ENCODE data around the gene IFITM1. TPM values are rescaled to one million over a fixed set of nuclear protein-coding genes. Genes with fewer than 3 reads are reported as not detected.
"Not testable (repeated sequence)": the region's sequence is repeated elsewhere in the genome, so short reads cannot be mapped to it uniquely, and the experiment has no call there.

Gene IFITM1
- total and polyA plus RNA-seq, 2 of the 4 experiments (the other 2 are of a cell fraction) = 24.2 to 68.9 TPM

GRCh38 chr11:346529-346928, 32.7 kb downstream of the IFITM1 start:
- CTCF ChIA-PET = no interaction called here
- Histone ChIP-seq H3K14ac (replicated peaks; ENCODE audit: low read depth, low read length) (no peak overlapping the region), H3K4me3 (ENCODE audit: insufficient read depth, low read depth, low read length) (no peak overlapping the region), H3K56ac (ENCODE audit: extremely low read depth, insufficient read depth, low read length) (no peak overlapping the region), H3K9me1 (ENCODE audit: insufficient read depth, low read length) (no peaks in the 10 kb centered on the region), H3K18ac (ENCODE audit: low read depth, low read length) (no peak overlapping the region), H2BK120ac (ENCODE audit: low read depth, low read length) (no peak overlapping the region), H2AK9ac (replicated peaks; ENCODE audit: low read depth, low read length, poor library complexity) (no peak overlapping the region), H3K4me2 (ENCODE audit: low read depth, low read length) (no peak overlapping the region), H2BK20ac (ENCODE audit: low read depth, low read length) (no peak overlapping the region), H2BK15ac (ENCODE audit: low read depth, low read length) (no peak overlapping the region), H3K79me1 (ENCODE audit: low read depth in 1 of 2, low read length in 2 of 2) (no peaks in the 10 kb centered on the region), H3K27ac (ENCODE audit: insufficient read depth, low read length) (no peak overlapping the region), H3K9me3 (ENCODE audit: control insufficient read depth, insufficient read depth, low read length) (no peaks in the 10 kb centered on the region), H3K4ac (ENCODE audit: low read depth, low read length) (no peak overlapping the region), H4K5ac (ENCODE audit: low read depth, low read length) (no peak overlapping the region), H4K20me1 (ENCODE audit: insufficient read depth, low read length) (no peaks in the 10 kb centered on the region), H2AK5ac (ENCODE audit: low read depth, low read length) (no peak overlapping the region), H3K36me3 (ENCODE audit: control insufficient read depth, insufficient read depth, low read length) (no peaks in the 10 kb centered on the region), H2AFZ (replicated peaks; ENCODE audit: low read length, poor library complexity) (no peak overlapping the region), H3K27me3 (ENCODE audit: control insufficient read depth, insufficient read depth, low read length) (peaks cover 5% of the 10 kb centered on the region; the same call in 1 of the 2 replicates), H4K8ac (ENCODE audit: low read depth in 2 of 2, low read length in 2 of 2) (no peak overlapping the region), H3K4me1 (ENCODE audit: control insufficient read depth, insufficient read depth, low read length) (no peaks in the 10 kb centered on the region), H3K23ac (ENCODE audit: low read depth, low read length) (no peak overlapping the region), H4K91ac (ENCODE audit: insufficient read depth, low read depth, low read length) (no peak overlapping the region), H2BK5ac (ENCODE audit: low read depth, low read length, poor library complexity, severe bottlenecking) (no peak overlapping the region), H3K9ac (ENCODE audit: low read depth, low read length) (no peak overlapping the region)
- no TSS peak for BruUV-seq (replicated peaks)
- intact Hi-C loops (cut with micrococcal nuclease) = no loop called here
- POLR2A ChIA-PET (ENCODE audit: unreplicated experiment) = no interaction called here
- no CpG with 5 or more reads among the region's 3 CpGs for WGBS, 2 experiments (ENCODE audit: extremely low coverage in 2 of 2, insufficient read length in 1 of 2)
- in situ Hi-C loops (cut with MboI; ENCODE audit: low sequenced_read_pairs) = no loop called here
- dilution Hi-C loops (cut with HindIII; ENCODE audit: low sequenced_read_pairs, unreplicated experiment) = no loop called here
- DNase-seq (no peak), ATAC-seq (ENCODE audit: low read depth) (no peak)
- TF ChIP-seq NFE2L2 (IDR thresholded peaks at IDR 0.05; ENCODE audit: low read depth, low read length) = no peak
- no peak for TF ChIP-seq RCOR1 (IDR thresholded peaks at IDR 0.05; ENCODE audit: insufficient replicate concordance, low read length)
- no peak for TF ChIP-seq ELK1 (IDR thresholded peaks at IDR 0.05; ENCODE audit: borderline replicate concordance, low read depth, low read length)
- TF ChIP-seq FOS (IDR thresholded peaks at IDR 0.05; ENCODE audit: low read depth, low read length) = no peak
- no peak for TF ChIP-seq MXI1 (IDR thresholded peaks at IDR 0.05; ENCODE audit: borderline replicate concordance, low read depth, low read length)

- ChIA-PET POLR2A (ENCODE audit: unreplicated experiment) (interaction anchor here (0.6 kb wide), 1 partner anchor 44 kb away, joined by 3 read pairs; no protein-coding TSS in a partner anchor), CTCF (interaction anchor here (0.8 kb wide), 1 partner anchor 9 kb away, joined by 4 read pairs; no protein-coding TSS in a partner anchor)
- H3K18ac ChIP-seq (ENCODE audit: low read depth, low read length); H3K27me3 ChIP-seq (ENCODE audit: control insufficient read depth, insufficient read depth, low read length); H2BK20ac ChIP-seq (ENCODE audit: low read depth, low read length); H4K20me1 ChIP-seq (ENCODE audit: insufficient read depth, low read length); H3K4me2 ChIP-seq (ENCODE audit: low read depth, low read length); H3K9ac ChIP-seq (ENCODE audit: low read depth, low read length); H2BK15ac ChIP-seq (ENCODE audit: low read depth, low read length); H3K4me3 ChIP-seq (ENCODE audit: insufficient read depth, low read depth, low read length); in situ Hi-C loops (cut with MboI; ENCODE audit: low sequenced_read_pairs); H2AK9ac ChIP-seq (replicated peaks; ENCODE audit: low read depth, low read length, poor library complexity); H4K5ac ChIP-seq (ENCODE audit: low read depth, low read length); H3K36me3 ChIP-seq (ENCODE audit: control insufficient read depth, insufficient read depth, low read length); H3K23ac ChIP-seq (ENCODE audit: low read depth, low read length); dilution Hi-C loops (cut with HindIII; ENCODE audit: low sequenced_read_pairs, unreplicated experiment); DNase-seq; H3K4ac ChIP-seq (ENCODE audit: low read depth, low read length); H2AFZ ChIP-seq (replicated peaks; ENCODE audit: low read length, poor library complexity); H3K79me1 ChIP-seq (ENCODE audit: low read depth in 1 of 2, low read length in 2 of 2); H3K27ac ChIP-seq (ENCODE audit: insufficient read depth, low read length); H3K4me1 ChIP-seq (ENCODE audit: control insufficient read depth, insufficient read depth, low read length); H3K56ac ChIP-seq (ENCODE audit: extremely low read depth, insufficient read depth, low read length); H4K8ac ChIP-seq (ENCODE audit: low read depth in 2 of 2, low read length in 2 of 2); H4K91ac ChIP-seq (ENCODE audit: insufficient read depth, low read depth, low read length); BruUV-seq (replicated peaks); ATAC-seq (ENCODE audit: low read depth); H3K9me1 ChIP-seq (ENCODE audit: insufficient read depth, low read length); H2BK120ac ChIP-seq (ENCODE audit: low read depth, low read length); H3K9me3 ChIP-seq (ENCODE audit: control insufficient read depth, insufficient read depth, low read length); H3K14ac ChIP-seq (replicated peaks; ENCODE audit: low read depth, low read length); intact Hi-C loops (cut with micrococcal nuclease): not testable (repeated sequence)
- Histone ChIP-seq H2BK5ac (ENCODE audit: low read depth, low read length, poor library complexity, severe bottlenecking) (peak overlapping the region; percentile 57), H2AK5ac (ENCODE audit: low read depth, low read length) (peak overlapping the region; percentile 54; the same call in 1 of the 2 replicates)
- WGBS, 2 experiments (ENCODE audit: extremely low coverage in 2 of 2, insufficient read length in 1 of 2) = 93% methylated on average over 3 of the region's 8 CpGs; no CpG with 5 or more reads in 1 of the 2 experiments
Measured at GRCh38 chr11:349270-349954, 35.6 kb downstream of the IFITM1 start.

All from IMR-90 (cell line).